Spleen (tissue), 11 donors: Measurements from ENCODE around the gene SLC23A1. TPM values are rescaled to one million over a fixed set of nuclear protein-coding genes. Genes with fewer than 3 reads are reported as not detected.
"Not testable (repeated sequence)": the region's sequence is repeated elsewhere in the genome, so short reads cannot be mapped to it uniquely, and the experiment has no call there.

Experiments
- DNase-seq: peaks from one replicate; pipeline ENCODE4 v3.0.0-alpha.2; 2020
- H3K27ac ChIP-seq, 8 donors: fragments of 200-600 bp; sonication (generic) in 7 of 8; 1 replicate in 4 of 8; 2 replicates in 4 of 8; pipeline versions ENCODE4 v1.5.0 to v1.8.0; 2016 to 2021; ENCODE audit warnings: inconsistent platforms in 4 of 8, mild to moderate bottlenecking in 4 of 8, moderate library complexity in 1 of 8
- H3K27me3 ChIP-seq, 7 donors: fragments of 200-600 bp; sonication (generic) in 6 of 7; replicated peaks in 1 of 7; 1 replicate in 4 of 7; 2 replicates in 3 of 7; pipeline versions ENCODE4 v1.5.0 to v1.8.0; 2016 to 2021; ENCODE audit warnings: inconsistent platforms in 3 of 7, mild to moderate bottlenecking in 1 of 7
- H3K36me3 ChIP-seq, 6 donors: fragments of 200-600 bp; sonication (generic) in 5 of 6; 1 replicate in 4 of 6; 2 replicates in 2 of 6; pipeline versions ENCODE4 v1.5.0 to v1.8.0; 2016 to 2021; ENCODE audit warnings: inconsistent platforms in 2 of 6
- H3K4me1 ChIP-seq, 6 donors: fragments of 200-600 bp; sonication (generic) in 5 of 6; 1 replicate in 3 of 6; 2 replicates in 3 of 6; pipeline versions ENCODE4 v1.5.0 to v1.8.0; 2016 to 2021; ENCODE audit warnings: inconsistent platforms in 3 of 6
- H3K4me3 ChIP-seq, 8 donors: fragments of 200-600 bp; sonication (generic) in 7 of 8; 1 replicate in 4 of 8; 2 replicates in 4 of 8; pipeline versions ENCODE4 v1.5.0 to v1.8.0; 2016 to 2021; ENCODE audit warnings: inconsistent platforms in 4 of 8, mild to moderate bottlenecking in 4 of 8, moderate library complexity in 2 of 8
- H3K9me3 ChIP-seq, 8 donors: fragments of 200-600 bp; sonication (generic) in 7 of 8; 1 replicate in 4 of 8; 2 replicates in 4 of 8; pipeline versions ENCODE4 v1.5.0 to v1.8.0; 2016 to 2021; ENCODE audit warnings: inconsistent platforms in 4 of 8
- POLR2A ChIP-seq, 3 donors: fragments of 450-650 bp; IDR thresholded peaks; one replicate each; pipeline ENCODE4 v1.5.1; 2017; ENCODE audit warnings: antibody characterized with exemption in 3 of 3, mild to moderate bottlenecking in 1 of 3
- POLR2AphosphoS5 ChIP-seq, 3 donors: sonication (generic); formaldehyde crosslinking; IDR thresholded peaks; one replicate each; pipeline ENCODE4 v1.5.1; 2017; ENCODE audit warnings: antibody characterized with exemption in 3 of 3
- WGBS, 5 donors: extraction: QIAGEN DNeasy Blood & Tissue Kit in 3 of 5; methylation state at CpG; one replicate each; pipeline versions ENCODE4 v1.1.5 to v1.1.7; 2013 to 2018; 5-methylcytosine and 5-hydroxymethylcytosine counted together
- intact Hi-C: fragments of 100-400 bp; cut with DNase I; formaldehyde crosslinking; loops from one replicate; pipeline ENCODE4 v1.15.0; 2023; ENCODE audit warnings: low total_unique reads
- polyA plus RNA-seq, 3 donors: library from polyadenylated mRNA; stranded (reverse); fragments of 200-250 nt; gene quantifications; one replicate each; pipeline ENCODE4 v1.2.1, GENCODE V29; 2013
- total RNA-seq, 7 donors: library from RNA; depleted of rRNA in 3 of 7; stranded (reverse); fragments of >200 nt in 3 of 7; fragmentation: NEBNext Ultra II Directional in 4 of 7; extraction: Animal tissue kit (Norgen Biotek cat#: 25700) in 4 of 7; gene quantifications; one replicate each; pipeline versions ENCODE4 v1.1.0 to v1.2.1, GENCODE V29; 2016 to 2021
- TF ChIP-seq, protein P1 (sequence below), 11 experiments: fragments of 200-600 bp in 7 of 11; fragments of 450-650 bp in 4 of 11; sonication (generic) in 4 of 11; IDR thresholded peaks in 8 of 11; conservative IDR thresholded peaks in 3 of 11; 1 replicate in 7 of 11; 2 replicates in 4 of 11; pipeline versions ENCODE4 v1.4.0 to v1.8.0; 2016 to 2021; ENCODE audit warnings: antibody characterized with exemption in 11 of 11, inconsistent platforms in 4 of 11, mild to moderate bottlenecking in 1 of 11
- donor health status: healthy with polysubstance abuse.
- donor health status: DM: no; HTN: no; CAD: no; lungs with moderate emphysema.
- donor health status: DM: no; HTN: no; CAD: no.
- donor health status: Bipolar disorder and iron deficiency.
- donor health status: healthy.
- donor health status: DM: no; HTN: no; CAD: no.
- donor health status: DM: yes; HTN: yes; CAD: no.

Gene SLC23A1
- total and polyA plus RNA-seq, 10 donors: 0.28 to 2.4 (median 1.2) TPM; not detected in 1

DNA sequence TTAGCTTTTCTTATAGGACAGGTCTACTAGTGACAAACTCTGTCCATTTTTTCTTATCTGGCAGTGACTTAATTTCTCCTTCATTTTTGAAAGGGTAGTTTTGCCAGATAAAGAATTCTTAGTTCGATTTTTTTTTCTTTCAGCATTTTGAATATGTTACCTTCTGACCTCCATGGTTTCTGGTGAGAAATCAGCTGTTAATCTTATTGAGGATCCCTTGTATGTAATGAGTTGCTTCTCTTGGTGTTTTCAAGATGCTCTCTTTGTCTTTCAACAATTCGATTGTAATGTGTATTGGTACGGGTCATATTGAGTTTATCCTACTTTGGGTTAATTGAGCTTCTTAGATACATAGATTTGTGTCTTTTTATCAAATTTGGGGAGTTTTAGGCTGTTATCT, 28.9 kb downstream of the SLC23A1 start:
- DNase-seq: no peak
- no peak overlapping the region for H3K27ac ChIP-seq
- H3K9me3 ChIP-seq: no peaks in the 10 kb centered on the region
- no peak overlapping the region for H3K4me3 ChIP-seq
- intact Hi-C loops: no loop called here
- peaks cover 0 to 74% (median 27%) of the 10 kb centered on the region in 6 donors for H3K4me1 ChIP-seq
- 92 to 97% (median 95%) methylated on average over 3 of the region's 3 CpGs for WGBS, 5 donors
- no peak for TF ChIP-seq POLR2A (IDR thresholded peaks at IDR 0.05)
- no peak for TF ChIP-seq POLR2AphosphoS5 (IDR thresholded peaks at IDR 0.05)
- TF ChIP-seq, protein P1, sequence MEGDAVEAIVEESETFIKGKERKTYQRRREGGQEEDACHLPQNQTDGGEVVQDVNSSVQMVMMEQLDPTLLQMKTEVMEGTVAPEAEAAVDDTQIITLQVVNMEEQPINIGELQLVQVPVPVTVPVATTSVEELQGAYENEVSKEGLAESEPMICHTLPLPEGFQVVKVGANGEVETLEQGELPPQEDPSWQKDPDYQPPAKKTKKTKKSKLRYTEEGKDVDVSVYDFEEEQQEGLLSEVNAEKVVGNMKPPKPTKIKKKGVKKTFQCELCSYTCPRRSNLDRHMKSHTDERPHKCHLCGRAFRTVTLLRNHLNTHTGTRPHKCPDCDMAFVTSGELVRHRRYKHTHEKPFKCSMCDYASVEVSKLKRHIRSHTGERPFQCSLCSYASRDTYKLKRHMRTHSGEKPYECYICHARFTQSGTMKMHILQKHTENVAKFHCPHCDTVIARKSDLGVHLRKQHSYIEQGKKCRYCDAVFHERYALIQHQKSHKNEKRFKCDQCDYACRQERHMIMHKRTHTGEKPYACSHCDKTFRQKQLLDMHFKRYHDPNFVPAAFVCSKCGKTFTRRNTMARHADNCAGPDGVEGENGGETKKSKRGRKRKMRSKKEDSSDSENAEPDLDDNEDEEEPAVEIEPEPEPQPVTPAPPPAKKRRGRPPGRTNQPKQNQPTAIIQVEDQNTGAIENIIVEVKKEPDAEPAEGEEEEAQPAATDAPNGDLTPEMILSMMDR (IDR thresholded peaks at IDR 0.05 in 8 of 11, conservative IDR thresholded peaks at IDR 0.05 in 3 of 11): no peak
- H3K27me3 ChIP-seq: no peaks in the 10 kb centered on the region
- peaks cover 0 to 64% (median 6%) of the 10 kb centered on the region in 6 donors for H3K36me3 ChIP-seq

DNA sequence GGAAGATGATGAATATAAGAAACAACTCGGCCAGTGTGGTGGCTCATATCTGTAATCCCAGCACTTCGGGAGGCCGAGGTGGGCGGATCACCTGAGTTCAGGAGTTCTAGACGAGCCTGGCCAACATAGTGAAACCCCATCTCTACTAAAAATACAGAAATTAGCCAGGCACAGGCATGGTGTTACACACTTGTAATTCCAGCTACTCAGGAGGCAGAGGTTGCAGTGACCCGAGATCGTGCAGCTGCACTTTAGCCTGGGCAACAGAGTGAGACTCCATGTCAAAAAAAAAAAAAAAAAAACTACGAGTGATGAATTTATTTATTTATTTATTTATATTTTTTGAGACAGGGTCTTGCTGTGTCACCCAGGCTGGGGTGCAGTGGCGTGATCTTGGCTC, 35.2 kb downstream of the SLC23A1 start:
- H3K4me3 ChIP-seq, intact Hi-C loops, H3K27me3 ChIP-seq, H3K27ac ChIP-seq, DNase-seq, H3K9me3 ChIP-seq: not testable (repeated sequence)
- 86 to 92% (median 87%) methylated on average over 9 of the region's 9 CpGs for WGBS, 5 donors
- Histone ChIP-seq H3K4me1 (peaks cover 9 to 98% (median 64%) of the 10 kb centered on the region in 6 donors), H3K36me3 (peaks cover 0 to 63% (median 4%) of the 10 kb centered on the region in 6 donors)

DNA sequence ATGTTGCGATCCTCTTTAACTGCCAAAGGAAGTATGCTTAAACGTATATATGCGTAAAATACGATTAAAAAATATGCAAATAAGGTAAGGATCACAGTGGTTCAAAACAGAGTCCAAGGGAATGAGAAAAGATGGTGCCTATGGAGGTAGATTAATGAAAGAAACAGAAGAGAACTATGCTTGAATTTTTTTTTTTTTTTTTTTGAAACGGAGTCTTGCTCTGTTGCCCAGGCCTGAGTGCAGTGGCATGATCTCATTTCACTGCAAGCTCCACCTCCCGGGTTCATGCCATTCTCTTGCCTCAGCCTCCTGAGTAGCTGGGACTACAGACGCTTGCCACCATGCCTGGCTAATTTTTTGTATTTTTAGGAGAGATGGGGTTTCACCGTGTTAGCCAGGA, 37.7 kb downstream of the SLC23A1 start:
- H3K4me3 ChIP-seq, DNase-seq, H3K9me3 ChIP-seq, H3K27me3 ChIP-seq, intact Hi-C loops, H3K27ac ChIP-seq: not testable (repeated sequence)
- WGBS, 5 donors: 93 to 96% (median 94%) methylated on average over 8 of the region's 8 CpGs
- peaks cover 9 to 95% (median 76%) of the 10 kb centered on the region in 6 donors for H3K4me1 ChIP-seq
- H3K36me3 ChIP-seq: peaks cover 0 to 57% (median 4%) of the 10 kb centered on the region in 6 donors

DNA sequence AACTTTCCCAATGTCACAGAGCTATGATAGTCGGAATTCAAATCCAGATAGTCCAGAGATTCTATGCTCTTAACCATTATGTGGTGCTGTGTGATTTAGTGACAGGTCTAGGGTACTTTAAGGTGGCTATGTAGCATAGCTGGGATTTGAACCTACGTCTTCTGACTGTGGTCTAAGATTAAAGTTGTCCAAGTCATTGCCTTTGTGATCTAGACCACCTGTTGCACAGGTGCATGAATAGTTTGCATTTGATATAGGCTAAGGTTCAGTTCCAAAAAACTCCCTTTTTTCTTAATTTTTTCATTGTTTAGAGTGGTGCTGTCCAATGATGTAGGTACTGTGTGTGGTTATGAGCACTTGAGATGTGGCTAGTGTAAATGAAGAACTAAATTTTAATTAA, 38.9 kb downstream of the SLC23A1 start:
- Histone ChIP-seq H3K36me3 (peaks cover 0 to 52% (median 4%) of the 10 kb centered on the region in 6 donors), H3K27me3 (no peaks in the 10 kb centered on the region), H3K4me3 (peak overlapping the region in 1 of 8 donors; percentile 97), H3K9me3 (no peaks in the 10 kb centered on the region), H3K4me1 (peaks cover 9 to 87% (median 66%) of the 10 kb centered on the region in 6 donors), H3K27ac (no peak overlapping the region)
- DNase-seq: no peak
- TF ChIP-seq POLR2AphosphoS5 (IDR thresholded peaks at IDR 0.05) (no peak), POLR2A (IDR thresholded peaks at IDR 0.05) (no peak)
- TF ChIP-seq, protein P1 (IDR thresholded peaks at IDR 0.05 in 8 of 11, conservative IDR thresholded peaks at IDR 0.05 in 3 of 11): no peak
- WGBS, 5 donors: 69 to 95% (median 89%) methylated on average over 2 of the region's 2 CpGs
- intact Hi-C loops: no loop called here

DNA sequence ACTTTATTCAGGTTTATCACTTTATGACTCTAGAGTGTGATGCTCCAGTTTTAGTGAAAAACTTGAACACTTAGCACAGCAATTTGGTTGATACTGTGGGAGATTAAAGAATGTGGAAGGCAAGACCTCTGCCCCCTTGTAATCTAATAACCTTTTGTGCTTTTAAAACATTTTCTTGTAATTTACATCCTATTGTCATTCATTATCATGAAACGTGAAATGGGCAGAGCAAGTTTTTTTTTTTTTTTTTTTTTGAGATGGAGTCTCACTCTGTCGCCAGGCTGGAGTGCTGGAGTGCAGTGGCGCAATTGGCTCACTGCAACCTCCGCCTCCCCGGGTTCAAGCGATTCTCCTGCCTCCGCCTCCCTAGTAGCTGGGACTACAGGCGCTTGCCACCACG, 39.6 kb downstream of the SLC23A1 start:
- Histone ChIP-seq H3K9me3 (no peaks in the 10 kb centered on the region), H3K36me3 (peaks cover 0 to 45% (median 4%) of the 10 kb centered on the region in 6 donors), H3K4me3 (peak overlapping the region in 6 of 8 donors; percentile 81 to 97 (median 90)), H3K4me1 (peaks cover 9 to 80% (median 59%) of the 10 kb centered on the region in 6 donors), H3K27me3 (no peaks in the 10 kb centered on the region), H3K27ac (peak overlapping the region in 4 of 8 donors; percentile 96 to 100 (median 99))
- no peak for DNase-seq
- intact Hi-C loops: no loop called here
- WGBS, 5 donors: 78 to 88% (median 82%) methylated on average over 9 of the region's 9 CpGs
- TF ChIP-seq, protein P1 (IDR thresholded peaks at IDR 0.05 in 8 of 11, conservative IDR thresholded peaks at IDR 0.05 in 3 of 11): no peak
- TF ChIP-seq POLR2A (IDR thresholded peaks at IDR 0.05): no peak
- TF ChIP-seq POLR2AphosphoS5 (IDR thresholded peaks at IDR 0.05): no peak
